GM19351 (cell line): ENCODE measurements around the gene SLC35E2B.
"Not testable (repeated sequence)": the region's sequence is repeated elsewhere in the genome, so short reads cannot be mapped to it uniquely, and the experiment has no call there.

ENCODE experiments used
- ATAC-seq: cut with Tn5 transposase; IDR thresholded peaks from one replicate; pipeline ENCODE4 v1.9.1; 2021; ENCODE audit warnings: mild to moderate bottlenecking, moderate library complexity; ENCODE audit not compliant: unreplicated experiment

Gene SLC35E2B

GRCh38 chr1:1692714-1693647 lies at the start of gene SLC35E2B:
TSS of gene SLC35E2B (minus strand) at chr1:1692795. CDS start at chr1:1676699, 16,096 bp downstream.
- ATAC-seq, result peak; percentile 75

- ATAC-seq, result not testable (repeated sequence)
Measured at GRCh38 chr1:1741013-1741412, 48.4 kb upstream of the SLC35E2B start.

DNA sequence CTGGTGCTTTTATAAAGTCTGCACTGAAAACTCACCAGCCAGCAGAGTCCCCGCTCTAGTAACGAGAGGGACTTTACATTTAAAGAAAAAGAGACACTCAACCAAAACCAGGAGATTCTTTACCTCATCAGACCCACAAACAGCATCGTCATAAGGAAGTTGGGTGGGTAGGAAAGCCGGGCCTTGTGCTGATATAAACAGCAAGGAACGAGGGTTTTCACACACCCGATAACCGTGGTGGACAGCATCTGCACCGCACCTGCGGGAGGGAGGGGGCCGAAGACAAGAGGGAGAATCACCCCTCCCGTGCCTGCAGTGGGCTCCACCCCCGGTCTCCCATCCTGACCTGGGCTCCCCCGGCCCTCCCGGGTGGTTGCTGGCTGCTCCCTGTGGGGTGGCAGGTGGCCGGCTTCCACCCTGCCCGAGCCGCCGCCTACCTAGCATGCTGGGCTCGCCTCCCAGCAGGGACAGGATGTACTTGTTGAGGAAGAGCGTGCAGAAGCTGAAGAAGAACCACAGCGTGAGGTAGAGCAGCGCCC lies 46.3 kb upstream of the SLC35E2B start:
- not testable (repeated sequence) for ATAC-seq

DNA sequence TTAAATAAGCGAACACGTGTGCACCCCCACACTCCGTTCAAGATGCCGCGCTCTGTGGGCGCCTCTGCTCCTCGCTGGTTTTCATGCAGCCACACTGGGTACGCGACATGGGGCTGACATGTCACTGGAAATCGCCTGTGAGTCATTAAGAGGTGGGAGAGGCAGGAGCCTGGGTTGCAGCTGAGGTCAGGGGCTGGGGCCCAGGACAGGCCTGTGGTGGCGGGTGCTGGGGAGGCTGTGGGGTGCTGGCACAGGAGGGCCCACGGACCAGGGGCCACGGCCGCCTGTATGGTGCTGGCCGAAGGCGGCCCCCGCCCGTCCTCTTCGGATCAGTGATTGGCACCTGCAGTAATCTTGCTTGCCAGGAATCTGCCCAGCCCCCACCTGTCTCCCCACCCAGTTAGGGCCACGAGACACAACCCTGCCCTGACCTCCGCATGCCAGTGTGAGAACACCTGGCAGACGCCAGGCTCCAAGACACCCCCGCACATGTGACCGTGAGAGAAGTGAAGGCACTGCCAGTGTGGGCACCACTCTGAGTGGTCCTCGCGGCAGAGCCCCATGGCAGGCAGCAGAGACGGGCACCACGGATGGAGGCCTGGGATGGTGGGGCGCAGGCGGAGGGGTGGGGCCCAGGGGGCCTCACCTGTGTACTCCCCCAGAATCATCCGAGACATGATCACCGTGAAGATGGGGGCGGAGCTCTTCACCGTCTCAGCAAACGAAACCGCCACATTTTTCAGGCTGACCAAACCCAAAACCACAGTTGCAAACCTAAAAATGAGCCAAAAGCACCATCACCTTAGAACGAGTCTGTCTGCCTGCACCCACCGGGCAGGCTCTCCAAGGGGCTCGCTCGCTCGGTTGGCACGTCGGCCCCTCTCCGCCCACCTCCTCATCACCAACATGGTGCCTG lies 45.3 kb upstream of the SLC35E2B start:
- not testable (repeated sequence) for ATAC-seq

- ATAC-seq, result no peak
Measured at GRCh38 chr1:1732381-1732780, 39.8 kb upstream of the SLC35E2B start.

DNA sequence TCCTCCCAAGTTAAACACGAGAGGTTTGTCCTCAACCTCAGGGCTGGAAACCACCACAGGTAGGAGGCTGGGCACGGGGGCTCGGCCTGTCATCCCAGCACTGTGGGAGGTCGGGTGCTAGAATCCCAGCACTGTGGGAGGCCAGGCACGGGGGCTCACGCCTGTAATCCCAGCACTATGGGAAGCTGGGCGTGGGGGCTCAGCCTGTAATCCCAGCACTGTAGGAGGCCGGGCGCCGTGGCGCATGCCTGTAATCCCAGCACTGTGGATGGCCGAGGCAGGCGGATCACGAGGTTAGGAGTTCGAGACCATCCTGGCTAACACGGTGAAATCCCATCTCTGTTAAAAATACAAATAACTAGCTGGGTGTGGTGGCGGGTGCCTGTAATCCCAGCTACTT lies 38.3 kb upstream of the SLC35E2B start:
- ATAC-seq, result no peak

GRCh38 chr1:1730230-1730629 lies 37.6 kb upstream of the SLC35E2B start:
- not testable (repeated sequence) for ATAC-seq

DNA sequence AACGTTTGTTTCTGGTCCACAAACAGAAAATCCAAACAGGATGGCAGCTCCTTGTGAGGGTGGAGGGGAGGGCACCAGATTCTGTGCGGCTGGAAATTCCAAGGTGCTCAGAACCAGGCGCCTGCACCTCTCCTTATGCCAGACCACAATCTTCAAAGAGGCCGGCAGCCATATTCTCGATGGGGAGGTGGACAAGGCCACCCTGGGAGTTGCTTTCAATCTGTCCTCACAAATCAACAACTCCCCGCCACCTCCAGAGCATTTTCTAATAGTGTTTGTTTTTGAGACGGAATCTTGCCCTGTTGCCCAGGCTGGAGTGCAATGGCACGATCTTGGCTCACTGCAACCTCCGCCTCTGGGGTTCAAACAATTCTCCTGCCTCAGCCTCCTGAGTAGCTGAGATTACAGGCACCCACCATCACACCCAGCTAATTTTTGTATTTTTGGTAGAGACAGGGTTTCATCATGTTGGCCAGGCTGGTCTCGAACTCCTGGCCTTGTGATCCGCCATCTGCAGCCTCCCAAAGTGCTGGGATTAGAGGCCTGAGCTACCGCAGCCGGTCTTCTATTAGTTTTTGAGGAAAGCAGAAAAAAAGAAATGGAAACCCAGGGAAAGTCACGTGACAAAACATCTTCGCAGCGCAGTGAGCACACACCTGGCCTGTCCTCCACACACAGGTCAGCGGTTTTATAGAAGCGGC lies 36.7 kb upstream of the SLC35E2B start:
- not testable (repeated sequence) for ATAC-seq

GRCh38 chr1:1728308-1729005 lies 35.9 kb upstream of the SLC35E2B start:
- ATAC-seq, result not testable (repeated sequence)

GRCh38 chr1:1727131-1727651 lies 34.6 kb upstream of the SLC35E2B start:
- ATAC-seq, result not testable (repeated sequence)

GRCh38 chr1:1726088-1726487 lies 33.5 kb upstream of the SLC35E2B start:
- ATAC-seq, result not testable (repeated sequence)

DNA sequence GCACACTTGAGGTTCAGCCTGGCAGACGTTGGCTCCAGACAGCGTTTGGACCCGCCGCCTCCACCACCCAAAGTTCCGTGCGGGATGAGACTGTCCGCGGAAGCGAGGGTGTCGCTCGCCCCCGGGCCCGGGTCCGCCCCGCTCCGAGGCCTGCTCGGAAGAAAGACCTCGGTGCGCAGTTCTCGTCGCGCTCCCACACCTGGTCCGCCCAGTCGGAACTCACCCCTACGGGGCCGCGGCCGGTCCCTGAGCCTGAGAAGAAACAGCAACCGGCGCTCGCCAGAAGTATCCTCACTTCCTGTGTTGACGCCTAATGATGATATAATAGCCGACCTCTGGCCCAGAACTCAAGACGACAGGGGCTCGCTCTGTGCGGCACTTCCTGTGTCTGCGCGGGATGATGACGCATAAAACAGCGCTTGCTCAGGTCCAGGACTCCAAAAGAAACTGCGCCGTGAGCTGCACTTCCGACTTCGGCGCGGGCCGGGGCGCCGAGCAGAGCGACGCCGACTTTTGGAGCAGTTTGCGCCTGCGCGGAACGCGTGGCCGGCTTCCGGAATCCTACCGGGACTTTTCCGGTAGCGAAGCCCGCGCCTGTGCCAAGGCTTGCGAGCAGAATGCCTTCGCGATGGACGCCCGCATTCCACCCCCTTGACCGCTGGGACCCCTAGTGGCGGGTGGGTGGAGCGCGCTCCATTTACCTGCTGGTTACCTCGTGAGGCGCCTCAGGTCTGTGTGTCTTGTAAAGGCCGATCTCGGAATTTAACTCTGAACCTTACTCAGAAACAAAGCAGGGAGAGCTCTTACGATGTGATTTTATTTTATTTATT lies 31.7 kb upstream of the SLC35E2B start, which contains the start of gene CDK11A:
Gene CDK11A, minus strand, starts transcription at position 323 of the 830 bp plus-strand sequence. CDS start 1,539 bp downstream, outside the sequence.
- peak; percentile 95 for ATAC-seq

DNA sequence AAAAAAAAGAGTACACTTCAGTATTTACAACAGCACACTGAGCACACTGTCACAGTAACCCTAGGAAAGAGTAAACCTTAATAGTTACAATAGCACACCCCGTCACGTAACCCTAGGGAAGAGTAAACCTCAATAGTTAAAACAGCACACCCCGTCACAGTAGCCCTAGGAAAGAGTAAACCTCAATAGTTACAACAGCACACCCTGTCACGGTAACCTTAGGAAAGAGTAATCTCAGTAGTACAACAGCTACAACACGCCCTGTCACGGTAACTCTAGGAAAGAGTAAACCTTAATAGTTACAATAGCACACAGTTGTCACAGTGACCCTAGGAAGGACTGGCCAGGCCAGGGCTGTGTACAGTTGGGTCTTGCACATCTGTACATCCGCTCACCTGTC lies 28.6 kb upstream of the SLC35E2B start:
- no peak for ATAC-seq

DNA sequence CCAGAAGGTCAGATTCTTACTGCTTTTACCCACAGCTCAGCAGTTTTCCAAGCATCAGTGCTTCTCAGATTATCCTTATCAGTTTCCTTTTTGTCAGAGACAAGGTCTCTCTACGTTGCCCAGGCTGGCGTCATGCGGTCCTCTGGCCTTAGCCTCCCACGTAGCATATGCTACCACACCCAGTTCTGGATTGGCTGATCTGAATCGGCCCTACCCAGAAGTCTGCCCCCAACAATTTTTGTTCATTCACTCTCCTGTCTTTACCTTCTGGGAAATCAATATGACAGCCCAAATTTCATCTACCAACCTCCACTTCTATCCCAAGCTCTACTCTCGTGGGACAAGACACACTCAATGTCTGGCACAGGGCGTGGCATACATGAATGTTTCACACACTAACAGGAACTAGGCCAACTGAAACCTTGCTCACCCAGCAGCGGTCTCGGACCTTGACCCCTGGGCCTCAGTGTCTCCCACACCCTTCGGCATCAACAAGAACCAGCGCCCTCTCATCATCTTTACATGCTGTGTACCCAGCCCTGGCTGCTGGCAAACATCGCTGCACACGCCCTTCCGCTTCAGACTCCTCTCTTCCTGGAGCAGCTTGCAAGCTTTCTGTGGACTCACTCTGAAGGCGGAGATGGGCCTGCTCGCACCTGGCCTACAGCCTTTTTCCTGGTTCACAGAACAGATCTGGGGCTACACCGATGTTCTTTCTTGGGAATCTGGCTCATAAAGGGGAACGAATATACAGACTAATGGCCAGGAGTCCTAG lies 22.7 kb upstream of the SLC35E2B start:
- ATAC-seq, result not testable (repeated sequence)

DNA sequence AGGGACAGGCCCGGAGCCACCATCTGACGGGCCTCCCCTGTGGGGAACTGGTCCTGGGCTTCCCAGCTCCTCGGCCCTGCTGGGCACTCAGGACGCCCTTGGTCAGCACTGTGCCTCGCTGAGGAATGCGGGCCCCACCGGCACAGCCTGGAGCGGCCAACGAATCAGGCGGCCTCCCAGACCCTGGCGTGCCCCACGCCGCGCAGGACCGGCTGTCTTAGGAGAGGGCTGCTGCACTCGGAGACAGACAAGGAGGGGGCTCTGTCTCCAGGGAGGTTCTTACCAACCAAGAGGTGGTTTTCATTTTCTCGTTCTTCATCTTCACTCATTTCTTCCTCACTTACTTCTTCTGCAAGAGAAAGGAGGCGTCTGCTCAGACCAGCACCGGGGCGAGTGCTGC lies 15.3 kb upstream of the SLC35E2B start:
- ATAC-seq, result not testable (repeated sequence)

GRCh38 chr1:1707241-1707640 lies 14.6 kb upstream of the SLC35E2B start:
- ATAC-seq, result not testable (repeated sequence)

- not testable (repeated sequence) for ATAC-seq
Measured at GRCh38 chr1:1705623-1706022, 13.0 kb upstream of the SLC35E2B start.
